Measurements from ENCODE around the gene MACROD2.
A peak's percentile ranks its signal among the peaks of the same experiment; 100 is the strongest.
"Not testable (repeated sequence)": the region's sequence is repeated elsewhere in the genome, so short reads cannot be mapped to it uniquely, and the experiment has no call there.

Gene MACROD2

GRCh38 chr20:15985494-15986368 lies 1990.4 kb downstream of the MACROD2 start:
- DNase-seq: not testable (repeated sequence)

- DNase-seq: no peak
Measured at GRCh38 chr20:15986690-15987089, 1991.4 kb downstream of the MACROD2 start.

GRCh38 chr20:15991279-15991678 lies 1996.0 kb downstream of the MACROD2 start:
- DNase-seq: no peak

GRCh38 chr20:15992564-15992963 lies 1997.2 kb downstream of the MACROD2 start:
- no peak for DNase-seq

- no peak for DNase-seq
Measured at GRCh38 chr20:16000112-16000511, 2004.8 kb downstream of the MACROD2 start.

- DNase-seq: no peak
Measured at GRCh38 chr20:16001286-16001685, 2006.0 kb downstream of the MACROD2 start.

GRCh38 chr20:16003310-16003709 lies 2008.0 kb downstream of the MACROD2 start:
- DNase-seq: no peak

GRCh38 chr20:16004108-16004854 lies 2009.0 kb downstream of the MACROD2 start:
- no peak for DNase-seq

- DNase-seq: no peak
Measured at GRCh38 chr20:16005021-16005914, 2010.0 kb downstream of the MACROD2 start.

- DNase-seq: no peak
Measured at GRCh38 chr20:16005915-16006493, 2010.7 kb downstream of the MACROD2 start.

- no peak for DNase-seq
Measured at GRCh38 chr20:16007164-16007563, 2011.8 kb downstream of the MACROD2 start.

- DNase-seq: peak in 1 of 2 experiments; percentile 10
Measured at GRCh38 chr20:16007962-16008361, 2012.6 kb downstream of the MACROD2 start.

- no peak for DNase-seq
Measured at GRCh38 chr20:16011056-16011455, 2015.7 kb downstream of the MACROD2 start.

GRCh38 chr20:16011519-16011918 lies 2016.2 kb downstream of the MACROD2 start:
- DNase-seq: no peak

GRCh38 chr20:16012934-16013333 lies 2017.6 kb downstream of the MACROD2 start:
- not testable (repeated sequence) for DNase-seq

- no peak for DNase-seq
Measured at GRCh38 chr20:16013631-16014030, 2018.3 kb downstream of the MACROD2 start.

GRCh38 chr20:16014436-16014835 lies 2019.1 kb downstream of the MACROD2 start:
- no peak for DNase-seq

GRCh38 chr20:16017656-16018055 lies 2022.3 kb downstream of the MACROD2 start:
- no peak for DNase-seq

- DNase-seq: no peak
Measured at GRCh38 chr20:16018881-16019280, 2023.6 kb downstream of the MACROD2 start.

GRCh38 chr20:16020971-16021370 lies 2025.7 kb downstream of the MACROD2 start:
- no peak for DNase-seq

- no peak for DNase-seq
Measured at GRCh38 chr20:16025084-16025483, 2029.8 kb downstream of the MACROD2 start.

GRCh38 chr20:16027686-16028085 lies 2032.4 kb downstream of the MACROD2 start:
- no peak for DNase-seq

- DNase-seq: no peak
Measured at GRCh38 chr20:16028923-16029322, 2033.6 kb downstream of the MACROD2 start.
